ENCODE data around the gene SOCS6. TPM values are rescaled to one million over a fixed set of nuclear protein-coding genes. Genes with fewer than 3 reads are reported as not detected.

SOCS6 gene
- total and polyA plus RNA-seq, 8 donors: 18.0 to 26.6 (median 22.3) TPM

GRCh38 chr18:70250781-70251180 is 38.1 kb upstream of the SOCS6 start:
- peaks cover 0 to 3% of the 10 kb centered on the region in 2 donors for H3K9me3 ChIP-seq
- ATAC-seq (no peak), DNase-seq (no peak)
- no peak overlapping the region for H3K27ac ChIP-seq
- TF ChIP-seq, protein P1, sequence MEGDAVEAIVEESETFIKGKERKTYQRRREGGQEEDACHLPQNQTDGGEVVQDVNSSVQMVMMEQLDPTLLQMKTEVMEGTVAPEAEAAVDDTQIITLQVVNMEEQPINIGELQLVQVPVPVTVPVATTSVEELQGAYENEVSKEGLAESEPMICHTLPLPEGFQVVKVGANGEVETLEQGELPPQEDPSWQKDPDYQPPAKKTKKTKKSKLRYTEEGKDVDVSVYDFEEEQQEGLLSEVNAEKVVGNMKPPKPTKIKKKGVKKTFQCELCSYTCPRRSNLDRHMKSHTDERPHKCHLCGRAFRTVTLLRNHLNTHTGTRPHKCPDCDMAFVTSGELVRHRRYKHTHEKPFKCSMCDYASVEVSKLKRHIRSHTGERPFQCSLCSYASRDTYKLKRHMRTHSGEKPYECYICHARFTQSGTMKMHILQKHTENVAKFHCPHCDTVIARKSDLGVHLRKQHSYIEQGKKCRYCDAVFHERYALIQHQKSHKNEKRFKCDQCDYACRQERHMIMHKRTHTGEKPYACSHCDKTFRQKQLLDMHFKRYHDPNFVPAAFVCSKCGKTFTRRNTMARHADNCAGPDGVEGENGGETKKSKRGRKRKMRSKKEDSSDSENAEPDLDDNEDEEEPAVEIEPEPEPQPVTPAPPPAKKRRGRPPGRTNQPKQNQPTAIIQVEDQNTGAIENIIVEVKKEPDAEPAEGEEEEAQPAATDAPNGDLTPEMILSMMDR (IDR thresholded peaks at IDR 0.05): no peak
- H3K4me1 ChIP-seq: no peaks in the 10 kb centered on the region
- no peaks in the 10 kb centered on the region for H3K27me3 ChIP-seq
- no peaks in the 10 kb centered on the region for H3K36me3 ChIP-seq
- H3K4me3 ChIP-seq: no peak overlapping the region
- intact Hi-C loops (cut with DNase I): no loop called here

- H3K9me3 ChIP-seq: no peaks in the 10 kb centered on the region
- no peak overlapping the region for H3K27ac ChIP-seq
- intact Hi-C loops (cut with DNase I): no loop called here
- TF ChIP-seq, protein P1 (IDR thresholded peaks at IDR 0.05): no peak
- no peaks in the 10 kb centered on the region for H3K36me3 ChIP-seq
- H3K4me3 ChIP-seq: no peak overlapping the region
- DNase-seq (no peak), ATAC-seq (no peak)
- H3K4me1 ChIP-seq: no peaks in the 10 kb centered on the region
- H3K27me3 ChIP-seq: no peaks in the 10 kb centered on the region
Observed at GRCh38 chr18:70256184-70256583, 32.7 kb upstream of the SOCS6 start.

DNA sequence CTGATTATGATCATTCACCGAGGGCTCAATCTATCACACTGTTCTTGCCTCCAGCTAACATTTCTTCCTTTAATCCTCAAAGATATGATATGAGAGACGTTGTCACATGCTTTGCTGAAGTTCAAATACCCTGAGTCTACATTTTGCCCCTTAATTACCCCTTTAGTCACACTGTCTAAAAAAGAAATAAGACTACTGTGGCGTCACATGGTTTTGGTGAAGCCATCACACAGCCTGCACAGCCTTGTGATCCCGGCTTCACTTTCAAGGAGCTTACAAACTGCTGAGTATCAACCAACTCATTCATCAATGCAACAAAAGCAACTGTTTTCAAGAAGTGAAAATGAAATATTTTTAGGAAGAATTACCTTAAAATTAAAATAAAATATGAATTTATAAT is 31.9 kb upstream of the SOCS6 start:
- Histone ChIP-seq H3K9me3 (no peaks in the 10 kb centered on the region), H3K27me3 (no peaks in the 10 kb centered on the region), H3K4me3 (no peak overlapping the region), H3K4me1 (no peaks in the 10 kb centered on the region), H3K36me3 (no peaks in the 10 kb centered on the region), H3K27ac (no peak overlapping the region)
- DNase-seq (no peak), ATAC-seq (no peak)
- intact Hi-C loops (cut with DNase I): no loop called here
- TF ChIP-seq, protein P1 (IDR thresholded peaks at IDR 0.05): no peak

DNA sequence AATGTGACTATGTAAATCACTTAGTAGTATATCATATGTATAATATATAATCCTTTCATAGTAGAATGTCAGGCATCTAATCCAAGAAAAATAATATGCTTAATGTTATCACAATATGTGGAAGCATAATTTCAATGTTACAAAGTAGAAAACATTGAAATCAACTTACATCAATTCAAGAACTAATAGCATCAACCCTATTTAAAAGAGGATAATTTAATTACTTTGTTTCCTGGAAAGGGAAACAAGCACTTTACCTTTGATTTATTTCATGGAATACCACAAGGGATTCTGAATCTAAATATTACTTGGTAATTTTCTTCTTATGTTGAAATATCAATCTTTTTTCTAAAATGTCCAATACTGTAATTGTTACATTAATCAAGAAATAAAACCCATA is 30.6 kb upstream of the SOCS6 start:
- no peaks in the 10 kb centered on the region for H3K4me1 ChIP-seq
- no peak overlapping the region for H3K4me3 ChIP-seq
- H3K27me3 ChIP-seq: no peaks in the 10 kb centered on the region
- H3K9me3 ChIP-seq: no peaks in the 10 kb centered on the region
- intact Hi-C loops (cut with DNase I): no loop called here
- H3K27ac ChIP-seq: no peak overlapping the region
- no peaks in the 10 kb centered on the region for H3K36me3 ChIP-seq
- TF ChIP-seq, protein P1 (IDR thresholded peaks at IDR 0.05): no peak
- DNase-seq: no peak
- ATAC-seq: no peak

DNA sequence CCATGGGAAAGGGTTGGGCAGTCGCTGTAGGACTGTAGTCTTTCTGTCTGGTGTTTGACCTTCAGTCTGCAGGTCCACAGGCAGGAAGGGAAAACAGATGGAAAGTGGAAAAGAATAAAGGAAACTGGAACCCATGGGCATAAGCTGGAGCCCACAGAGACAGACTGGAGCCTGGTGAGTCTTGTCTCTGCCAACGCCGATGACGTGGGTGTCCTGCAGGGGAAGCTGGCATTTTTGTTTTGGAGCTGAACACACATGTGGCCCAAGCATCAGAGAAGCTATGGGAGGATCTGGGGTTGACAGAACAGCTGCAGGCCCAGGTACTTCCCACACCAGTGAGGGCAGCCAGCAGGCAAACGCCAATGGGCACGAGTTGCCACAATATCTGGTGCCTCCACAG is 28.2 kb upstream of the SOCS6 start:
- Histone ChIP-seq H3K27me3 (no peaks in the 10 kb centered on the region), H3K9me3 (no peaks in the 10 kb centered on the region), H3K4me3 (no peak overlapping the region), H3K27ac (no peak overlapping the region), H3K4me1 (no peaks in the 10 kb centered on the region), H3K36me3 (no peaks in the 10 kb centered on the region)
- ATAC-seq: no peak
- no peak for DNase-seq
- TF ChIP-seq, protein P1 (IDR thresholded peaks at IDR 0.05): no peak
- intact Hi-C loops (cut with DNase I): no loop called here

All from left lung (tissue), 10 donors.